Neutrophil (primary cell): ENCODE measurements around the gene RHBDD2.

Source experiments
- H3K27ac ChIP-seq: fragments of 200-600 bp; sonication (generic); 2 replicates; pipeline ENCODE4 v1.5.1; 2016; ENCODE audit warnings: mild to moderate bottlenecking, moderate library complexity
- H3K27me3 ChIP-seq: fragments of 200-600 bp; sonication (generic); 2 replicates; pipeline ENCODE4 v1.6.0; 2016; ENCODE audit warnings: mild to moderate bottlenecking
- H3K36me3 ChIP-seq: fragments of 200-600 bp; sonication (generic); 2 replicates; pipeline ENCODE4 v1.5.1; 2017
- H3K4me1 ChIP-seq, 2 experiments: fragments of 200-600 bp in 1 of 2; sonication (generic) in 1 of 2; 1 replicate in 1 of 2; 2 replicates in 1 of 2; pipeline versions ENCODE4 v1.5.1 to v1.6.1; 2013 to 2016; ENCODE audit warnings: low read depth in 1 of 2, low read length in 1 of 2, mild to moderate bottlenecking in 1 of 2, moderate library complexity in 1 of 2; ENCODE audit not compliant: control insufficient read depth in 1 of 2, insufficient read depth in 1 of 2
- H3K4me3 ChIP-seq, 2 experiments: fragments of 200-600 bp in 1 of 2; sonication (generic) in 1 of 2; 1 replicate in 1 of 2; 2 replicates in 1 of 2; pipeline ENCODE4 v1.5.1; 2013 to 2016; ENCODE audit warnings: low read depth in 1 of 2, low read length in 1 of 2, mild to moderate bottlenecking in 1 of 2, moderate library complexity in 1 of 2
- H3K9me3 ChIP-seq: fragments of 200-600 bp; sonication (generic); 2 replicates; pipeline ENCODE4 v1.5.1; 2016
- TF ChIP-seq, protein P1 (sequence below): fragments of 200-600 bp; sonication (generic); IDR thresholded peaks from 2 replicates; pipeline ENCODE4 v1.5.1; 2016; ENCODE audit warnings: antibody characterized with exemption

The RHBDD2 gene

DNA sequence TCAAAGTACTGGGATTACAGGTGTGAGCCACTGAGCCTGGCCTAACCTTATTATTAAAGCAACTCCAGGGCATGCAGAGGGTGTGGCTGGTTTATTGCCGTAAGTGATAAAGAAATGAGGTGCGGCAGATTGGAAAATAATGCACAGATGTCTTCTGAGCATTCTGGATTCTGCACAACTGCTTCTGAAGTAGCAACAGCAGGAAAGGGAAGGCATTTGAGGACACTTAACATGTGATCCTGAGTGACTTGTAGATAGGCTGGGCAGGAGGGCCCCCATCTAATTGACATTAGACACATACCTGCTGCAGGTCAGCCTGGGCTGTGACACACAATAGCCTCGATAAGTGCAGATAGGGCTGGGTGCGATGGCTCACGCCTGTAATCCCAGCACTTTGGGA lies 5.6 kb downstream of the RHBDD2 start:
- Histone ChIP-seq H3K36me3 (peaks cover 78% of the 10 kb centered on the region), H3K4me3 (no peak overlapping the region), H3K9me3 (no peaks in the 10 kb centered on the region), H3K27ac (no peak overlapping the region), H3K27me3 (no peaks in the 10 kb centered on the region), H3K4me1 (peaks cover 5 to 9% of the 10 kb centered on the region in 2 experiments)
- TF ChIP-seq, protein P1, sequence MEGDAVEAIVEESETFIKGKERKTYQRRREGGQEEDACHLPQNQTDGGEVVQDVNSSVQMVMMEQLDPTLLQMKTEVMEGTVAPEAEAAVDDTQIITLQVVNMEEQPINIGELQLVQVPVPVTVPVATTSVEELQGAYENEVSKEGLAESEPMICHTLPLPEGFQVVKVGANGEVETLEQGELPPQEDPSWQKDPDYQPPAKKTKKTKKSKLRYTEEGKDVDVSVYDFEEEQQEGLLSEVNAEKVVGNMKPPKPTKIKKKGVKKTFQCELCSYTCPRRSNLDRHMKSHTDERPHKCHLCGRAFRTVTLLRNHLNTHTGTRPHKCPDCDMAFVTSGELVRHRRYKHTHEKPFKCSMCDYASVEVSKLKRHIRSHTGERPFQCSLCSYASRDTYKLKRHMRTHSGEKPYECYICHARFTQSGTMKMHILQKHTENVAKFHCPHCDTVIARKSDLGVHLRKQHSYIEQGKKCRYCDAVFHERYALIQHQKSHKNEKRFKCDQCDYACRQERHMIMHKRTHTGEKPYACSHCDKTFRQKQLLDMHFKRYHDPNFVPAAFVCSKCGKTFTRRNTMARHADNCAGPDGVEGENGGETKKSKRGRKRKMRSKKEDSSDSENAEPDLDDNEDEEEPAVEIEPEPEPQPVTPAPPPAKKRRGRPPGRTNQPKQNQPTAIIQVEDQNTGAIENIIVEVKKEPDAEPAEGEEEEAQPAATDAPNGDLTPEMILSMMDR: no peak

DNA sequence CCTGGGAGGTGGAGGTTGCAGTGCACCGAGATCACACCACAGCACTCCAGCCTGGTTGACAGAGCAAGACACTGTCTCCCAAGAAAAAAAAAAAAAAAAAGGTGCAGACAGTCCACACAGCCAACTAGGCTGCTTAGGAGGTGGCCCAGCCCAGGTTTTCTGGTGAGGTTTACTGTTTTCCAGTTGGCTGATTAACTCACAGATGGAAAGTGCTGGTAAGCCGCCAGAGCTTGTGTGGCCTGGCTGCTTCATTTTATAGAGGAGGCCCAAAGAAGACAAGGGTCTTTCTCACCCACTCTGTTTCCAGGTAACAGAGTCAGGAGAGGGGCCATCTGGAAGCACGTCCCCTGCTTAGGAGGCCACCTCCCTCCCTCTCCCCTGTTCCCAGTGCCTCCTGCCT lies 6.2 kb downstream of the RHBDD2 start:
- peaks cover 78% of the 10 kb centered on the region for H3K36me3 ChIP-seq
- H3K27me3 ChIP-seq: no peaks in the 10 kb centered on the region
- peaks cover 0 to 3% of the 10 kb centered on the region in 2 experiments for H3K4me1 ChIP-seq
- TF ChIP-seq, protein P1: no peak
- H3K9me3 ChIP-seq: no peaks in the 10 kb centered on the region
- H3K27ac ChIP-seq: no peak overlapping the region
- H3K4me3 ChIP-seq: no peak overlapping the region

DNA sequence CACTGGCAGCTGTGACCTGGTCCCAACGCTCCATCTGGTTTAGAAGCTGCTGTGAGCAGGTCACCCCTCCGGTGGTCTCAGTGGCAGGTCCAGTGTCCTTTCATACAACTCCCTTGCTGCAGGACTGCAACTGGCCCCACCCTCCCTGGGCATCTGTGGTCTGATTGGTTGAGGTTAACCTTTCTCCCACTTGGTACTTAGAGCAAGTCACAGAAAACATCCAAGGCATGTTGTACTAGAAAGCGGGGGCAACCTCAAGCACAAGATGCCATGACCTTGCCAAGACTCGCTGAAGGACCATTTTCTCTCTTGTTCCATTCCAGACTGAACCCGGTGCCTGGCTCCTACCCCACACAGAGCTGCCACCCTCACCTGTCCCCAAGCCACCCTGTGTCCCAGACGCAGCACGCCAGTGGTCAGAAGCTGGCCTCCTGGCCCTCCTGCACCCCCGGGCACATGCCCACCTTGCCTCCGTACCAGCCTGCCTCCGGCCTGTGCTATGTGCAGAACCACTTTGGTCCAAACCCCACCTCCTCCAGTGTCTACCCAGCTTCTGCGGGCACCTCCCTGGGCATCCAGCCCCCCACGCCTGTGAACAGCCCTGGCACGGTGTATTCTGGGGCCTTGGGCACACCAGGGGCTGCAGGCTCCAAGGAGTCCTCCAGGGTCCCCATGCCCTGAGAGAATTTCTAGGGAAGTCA lies 9.0 kb downstream of the RHBDD2 start:
- Histone ChIP-seq H3K36me3 (peaks cover 60% of the 10 kb centered on the region), H3K9me3 (no peaks in the 10 kb centered on the region), H3K27ac (no peak overlapping the region), H3K4me3 (no peak overlapping the region), H3K4me1 (no peaks in the 10 kb centered on the region), H3K27me3 (no peaks in the 10 kb centered on the region)
- TF ChIP-seq, protein P1: no peak

DNA sequence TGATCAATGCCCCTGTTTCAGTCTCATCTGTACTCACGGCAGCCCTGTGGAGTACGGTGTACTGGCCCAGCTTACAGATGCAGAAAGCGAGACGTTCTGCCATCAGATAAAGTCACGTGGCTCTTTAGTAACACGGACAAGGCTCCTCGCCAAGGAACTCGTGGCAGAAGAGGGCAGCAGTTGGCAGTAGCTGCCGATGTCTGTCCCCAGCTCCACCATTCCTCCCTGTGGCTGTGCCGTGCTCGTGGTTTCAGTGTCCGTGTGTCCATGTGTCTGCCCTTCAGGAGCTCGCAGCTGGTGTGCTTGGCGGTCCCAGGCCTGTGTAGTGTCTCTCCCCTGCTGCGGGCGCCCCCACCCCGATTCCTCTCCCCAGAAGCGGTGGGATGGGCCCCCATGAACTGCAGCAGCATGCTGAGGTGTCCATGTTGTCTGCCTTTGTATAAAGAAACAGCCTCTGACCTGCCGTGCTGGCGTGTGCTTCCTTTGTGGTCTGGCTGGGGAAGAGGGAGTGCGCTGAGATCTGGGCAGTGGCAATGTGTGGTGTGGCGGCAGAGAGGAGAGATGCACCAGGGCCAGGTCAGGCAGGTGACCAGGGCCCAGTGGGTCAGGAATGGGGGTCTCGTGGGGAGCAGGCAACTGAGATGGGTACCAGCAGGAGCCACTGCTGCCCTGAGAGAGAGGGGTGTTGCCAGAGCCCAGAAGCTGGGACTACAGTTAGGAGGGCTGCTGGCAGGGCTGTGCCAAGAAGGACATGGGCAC lies 9.8 kb downstream of the RHBDD2 start:
- H3K27ac ChIP-seq: no peak overlapping the region
- no peaks in the 10 kb centered on the region for H3K27me3 ChIP-seq
- H3K4me1 ChIP-seq: no peaks in the 10 kb centered on the region
- peaks cover 52% of the 10 kb centered on the region for H3K36me3 ChIP-seq
- no peaks in the 10 kb centered on the region for H3K9me3 ChIP-seq
- TF ChIP-seq, protein P1: no peak
- no peak overlapping the region for H3K4me3 ChIP-seq

DNA sequence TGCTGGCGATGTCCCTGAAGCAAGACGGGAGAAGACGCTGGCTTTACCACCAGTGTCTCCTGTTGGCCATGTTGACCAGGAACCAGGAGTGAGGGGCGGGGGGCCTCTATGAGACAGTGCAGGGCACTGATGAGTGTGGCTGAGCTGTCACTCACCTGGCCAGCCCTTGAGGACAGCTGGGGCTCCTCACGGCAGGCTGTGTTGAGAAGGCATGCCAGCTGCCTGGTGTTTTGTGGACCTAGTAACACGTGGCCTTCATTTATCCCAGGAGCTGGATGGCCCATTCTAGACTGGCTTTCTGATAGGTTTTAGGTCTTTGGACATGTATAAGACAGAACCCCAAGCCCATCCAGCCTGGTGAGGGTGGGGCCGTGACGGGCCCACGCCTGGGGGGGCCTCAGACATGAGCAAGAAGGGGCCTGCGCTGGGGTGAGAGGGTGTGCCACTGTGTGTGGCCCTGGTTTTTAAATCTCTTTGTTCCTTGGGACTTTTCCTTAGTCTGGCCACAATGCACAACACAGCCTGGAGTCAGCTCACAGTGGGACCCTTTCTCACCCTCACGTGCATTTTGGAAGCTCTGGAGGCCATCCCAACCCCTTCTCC lies 10.5 kb downstream of the RHBDD2 start:
- H3K27me3 ChIP-seq: no peaks in the 10 kb centered on the region
- no peaks in the 10 kb centered on the region for H3K4me1 ChIP-seq
- peaks cover 45% of the 10 kb centered on the region for H3K36me3 ChIP-seq
- no peak overlapping the region for H3K4me3 ChIP-seq
- TF ChIP-seq, protein P1: no peak
- no peak overlapping the region for H3K27ac ChIP-seq
- H3K9me3 ChIP-seq: no peaks in the 10 kb centered on the region
